GM21825 (cell line): ENCODE measurements around the gene HDAC7.
"Not testable (repeated sequence)": the region's sequence is repeated elsewhere in the genome, so short reads cannot be mapped to it uniquely, and the experiment has no call there.

Source experiments
- ATAC-seq: cut with Tn5 transposase; IDR thresholded peaks from one replicate; pipeline ENCODE4 v1.9.1; 2021; ENCODE audit warnings: mild to moderate bottlenecking, moderate library complexity; ENCODE audit not compliant: unreplicated experiment

Gene HDAC7

DNA sequence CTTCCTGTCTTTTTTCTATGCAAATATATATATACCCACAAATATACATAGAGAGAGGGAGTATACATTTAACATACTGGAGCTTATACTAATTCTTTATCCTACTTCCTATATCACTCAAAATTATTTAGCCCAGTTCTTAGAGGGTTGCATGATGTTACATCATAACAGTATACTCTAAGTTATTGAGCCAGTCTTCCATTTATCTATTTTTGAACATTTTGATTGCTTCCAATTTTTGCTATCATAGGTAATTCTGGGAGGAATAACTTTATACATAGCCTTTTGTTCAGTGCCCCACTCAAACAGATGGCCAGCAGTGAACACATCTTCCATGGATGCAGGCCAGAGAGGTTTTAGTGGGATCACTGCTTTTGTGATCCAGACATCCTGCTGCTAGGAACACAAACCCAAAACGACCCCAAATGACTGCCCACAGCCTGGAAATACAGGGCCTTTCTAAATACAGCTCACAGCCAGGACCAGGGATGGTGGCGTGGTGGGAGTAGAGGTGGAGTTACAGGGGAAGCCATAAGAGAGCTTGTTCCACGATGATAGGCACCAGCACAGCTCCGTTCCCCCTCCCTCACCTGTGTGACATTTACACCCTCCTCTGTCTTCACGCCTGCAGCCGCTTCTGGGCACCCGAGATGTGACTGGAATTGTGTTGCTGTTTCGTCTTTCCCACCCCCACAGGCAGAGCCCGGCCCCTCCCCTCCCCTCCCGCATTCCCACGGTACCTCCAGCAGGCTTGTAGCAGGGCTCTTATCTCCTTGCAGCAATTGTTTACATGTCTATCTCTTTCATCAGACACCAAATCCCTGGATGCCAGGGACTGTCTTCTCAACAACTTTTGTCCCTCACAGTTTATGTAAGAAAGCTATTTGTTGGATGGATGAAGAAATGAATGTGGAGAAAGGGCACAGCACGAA lies 30.7 kb upstream of the HDAC7 start:
- no peak for ATAC-seq

DNA sequence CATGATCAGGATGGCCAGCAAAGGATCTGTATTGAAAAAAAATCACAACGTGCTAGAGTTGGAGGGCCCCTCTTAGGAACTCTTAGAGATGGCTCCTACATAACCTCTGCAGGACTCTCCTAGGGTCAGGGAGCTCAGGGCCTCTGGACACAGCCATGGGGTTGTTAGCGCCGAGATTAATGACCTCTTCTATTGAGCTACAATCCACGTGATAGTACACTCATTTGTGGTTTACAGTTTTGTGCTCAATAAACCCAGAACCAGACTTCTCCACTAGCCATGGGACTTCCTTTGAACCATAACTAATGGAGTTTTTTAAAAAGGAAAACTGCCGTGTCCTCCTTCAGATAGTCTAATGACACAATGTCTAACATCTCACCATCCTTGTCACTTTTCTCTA lies 29.6 kb upstream of the HDAC7 start:
- no peak for ATAC-seq

DNA sequence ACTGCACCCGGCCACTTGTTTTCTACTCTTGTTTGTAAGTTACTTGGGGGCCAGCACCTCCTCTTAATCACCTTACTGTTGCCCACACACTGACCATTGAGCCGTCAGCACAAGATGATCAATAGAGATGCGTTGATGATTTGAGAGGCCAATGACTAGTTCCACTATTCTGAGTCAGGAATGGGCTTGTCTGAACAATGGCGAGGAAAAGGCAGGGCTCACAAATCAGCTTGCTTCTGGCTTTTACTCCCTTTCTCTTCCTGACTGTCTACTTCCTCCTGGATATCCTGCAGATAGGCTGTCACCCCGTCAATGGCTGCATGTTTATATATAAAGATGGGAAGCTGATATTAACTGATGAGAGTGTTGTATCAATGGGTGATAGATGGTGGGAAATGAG lies 29.1 kb upstream of the HDAC7 start:
- no peak for ATAC-seq

DNA sequence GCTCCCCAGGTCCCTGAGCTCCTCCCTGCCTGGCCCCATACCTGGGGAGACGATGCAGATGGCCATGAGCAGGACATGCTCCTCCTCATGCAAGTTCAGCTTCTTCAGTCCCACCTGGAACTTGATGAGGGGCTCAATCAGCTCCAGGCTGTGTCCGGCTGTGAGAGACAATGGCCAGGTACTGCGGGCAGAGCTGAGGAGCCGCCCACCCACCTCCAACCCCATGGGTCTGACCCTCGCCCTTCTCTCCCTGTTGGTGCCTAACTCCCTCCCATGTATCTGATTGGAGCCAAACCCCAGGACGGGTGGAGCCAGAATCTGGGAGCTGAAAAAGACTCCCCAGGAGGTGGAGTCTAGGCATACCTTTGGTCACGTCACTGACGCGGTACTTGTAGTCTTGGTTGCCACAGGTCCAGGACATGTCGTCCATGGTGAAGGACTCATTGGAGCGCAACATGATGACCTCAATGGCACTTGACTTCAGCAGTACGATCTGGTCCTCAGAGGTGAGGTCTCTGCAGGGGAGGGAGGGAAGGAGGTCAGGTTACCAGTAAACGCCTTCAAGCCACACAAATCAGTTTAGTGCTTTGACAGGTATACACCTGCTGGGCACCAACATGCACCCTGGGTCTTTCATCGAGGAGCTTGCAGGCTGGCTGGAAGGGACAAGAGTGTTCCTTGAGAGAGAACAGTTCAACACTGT lies 26.7 kb upstream of the HDAC7 start:
- ATAC-seq, result no peak

DNA sequence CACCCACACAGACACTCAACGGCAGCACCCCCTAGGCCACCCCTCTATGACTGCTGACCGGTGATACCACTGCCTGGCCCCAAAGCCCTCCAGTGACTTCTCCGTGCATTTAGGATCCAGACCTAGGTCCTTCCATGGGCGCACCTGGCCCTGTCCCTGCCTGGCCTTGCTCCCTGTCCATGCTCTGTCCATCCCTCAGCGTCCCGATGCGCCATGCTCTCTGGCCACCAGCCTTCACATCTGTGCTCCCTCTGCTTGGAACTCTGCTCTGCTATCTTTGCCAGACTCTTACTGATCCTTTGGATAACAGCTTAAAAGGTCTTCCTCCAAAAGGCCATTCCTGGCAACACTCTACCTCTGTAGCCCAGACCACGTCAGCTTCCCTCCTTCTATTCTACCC lies 25.4 kb upstream of the HDAC7 start:
- ATAC-seq, result no peak

DNA sequence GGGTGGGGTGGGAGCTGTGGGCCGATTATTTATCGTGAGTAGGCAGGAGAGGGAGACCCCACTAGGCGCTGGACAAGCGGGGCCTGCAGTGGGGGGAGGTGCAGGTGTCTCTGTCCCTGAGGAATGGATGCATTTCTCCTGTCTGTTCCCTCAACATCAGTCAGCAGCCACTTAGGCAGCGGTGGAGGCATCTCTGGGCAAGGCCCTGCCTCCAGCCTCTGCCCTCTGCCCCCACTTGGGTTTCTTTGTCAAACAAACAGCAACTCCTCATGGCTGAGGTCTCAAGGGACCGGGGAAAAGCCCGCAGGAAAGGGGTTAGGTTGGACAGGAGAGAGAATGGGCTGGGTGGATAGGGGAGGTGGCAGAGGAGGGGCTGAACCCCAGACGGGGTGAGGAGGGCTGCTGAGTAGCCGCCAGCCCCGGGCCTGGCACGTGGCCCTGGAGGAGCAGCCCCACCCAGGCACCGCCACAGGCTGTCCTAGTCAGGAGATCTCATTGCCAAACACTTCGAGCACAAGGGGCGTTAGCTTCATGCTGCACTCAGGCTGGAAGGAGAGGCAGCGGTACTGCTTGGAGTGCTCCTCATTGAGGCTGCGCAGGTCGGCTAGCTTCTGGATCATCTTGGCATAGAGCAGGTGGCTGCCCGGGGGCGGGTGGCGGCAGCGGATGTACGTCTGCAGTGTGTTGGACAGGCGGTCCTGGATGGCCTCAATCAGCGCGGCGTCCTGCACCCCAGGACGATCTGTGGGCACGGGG lies 24.7 kb upstream of the HDAC7 start:
- ATAC-seq, result no peak

DNA sequence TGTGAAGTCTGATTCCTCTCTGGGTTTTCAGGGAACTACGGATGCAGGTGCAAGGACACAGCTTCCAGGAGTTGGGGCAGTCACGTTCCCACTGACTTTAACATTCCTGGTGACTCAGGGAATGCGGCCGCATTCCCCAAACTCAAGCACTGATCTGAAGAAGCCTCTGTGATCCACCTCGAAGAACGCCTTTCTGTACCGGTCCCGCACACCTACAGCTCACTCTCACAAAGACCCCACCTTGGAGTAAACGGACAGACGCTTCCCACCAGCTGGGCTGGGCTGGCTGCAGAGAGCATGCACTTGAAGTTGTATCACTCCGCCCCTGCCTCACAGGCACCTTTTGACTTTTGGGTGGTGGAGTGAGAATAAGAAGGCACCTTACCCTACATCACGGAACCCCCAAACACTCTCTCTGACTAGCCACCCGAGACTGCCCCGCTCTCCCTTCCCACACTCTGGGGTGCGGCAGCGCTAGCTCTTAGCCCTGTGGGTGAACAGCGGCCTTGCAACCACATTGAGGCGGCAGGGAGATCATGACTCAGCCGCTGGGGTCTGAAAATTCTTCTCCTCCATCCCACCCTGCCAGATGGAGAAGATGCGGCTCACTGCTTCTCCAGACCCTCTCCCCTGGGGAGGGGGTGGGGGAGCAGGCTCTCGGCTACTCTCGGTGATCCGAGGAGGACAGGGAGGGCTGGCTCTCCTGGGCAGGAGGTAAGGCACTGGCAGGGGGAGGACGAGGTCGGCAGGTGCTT lies 23.7 kb upstream of the HDAC7 start:
- ATAC-seq, result no peak

DNA sequence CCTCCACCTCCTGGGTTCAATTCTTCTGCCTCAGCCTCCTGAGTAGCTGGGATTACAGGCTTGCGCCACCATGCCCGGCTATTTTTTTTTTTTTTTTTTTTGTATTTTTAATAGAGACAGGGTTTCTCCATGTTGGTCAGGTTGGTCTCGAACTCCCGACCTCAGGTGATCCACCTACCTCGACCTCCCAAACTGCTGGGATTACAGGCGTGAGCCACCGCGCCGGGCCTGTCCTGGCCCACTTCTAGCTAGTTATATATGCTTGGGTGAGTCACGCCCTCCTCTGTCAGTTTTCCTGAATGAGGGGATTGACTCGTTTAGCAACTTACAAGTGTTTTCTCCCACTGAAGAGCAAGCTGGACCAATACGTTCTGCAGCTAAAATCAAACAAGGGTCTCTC lies 22.8 kb upstream of the HDAC7 start:
- not testable (repeated sequence) for ATAC-seq

DNA sequence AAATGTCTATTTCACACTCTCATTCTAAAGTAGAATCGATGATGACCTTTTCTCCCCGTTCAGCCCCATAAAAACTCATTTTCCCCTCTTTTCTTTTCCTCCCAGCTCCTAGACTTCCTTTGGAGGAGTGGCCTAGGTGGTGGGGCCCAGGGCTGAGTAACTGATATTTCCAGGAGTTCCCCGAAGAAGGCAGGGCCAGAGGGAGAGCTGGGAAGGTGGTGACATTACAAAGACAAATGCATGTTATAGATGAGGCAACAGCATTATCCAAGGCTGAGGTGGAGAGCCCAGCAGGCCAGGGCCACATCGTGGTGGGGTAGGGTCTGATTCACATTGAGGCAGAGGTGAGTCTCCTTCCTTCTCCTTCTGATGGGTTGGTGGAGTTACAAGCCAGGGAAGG lies 22.2 kb upstream of the HDAC7 start:
- no peak for ATAC-seq

DNA sequence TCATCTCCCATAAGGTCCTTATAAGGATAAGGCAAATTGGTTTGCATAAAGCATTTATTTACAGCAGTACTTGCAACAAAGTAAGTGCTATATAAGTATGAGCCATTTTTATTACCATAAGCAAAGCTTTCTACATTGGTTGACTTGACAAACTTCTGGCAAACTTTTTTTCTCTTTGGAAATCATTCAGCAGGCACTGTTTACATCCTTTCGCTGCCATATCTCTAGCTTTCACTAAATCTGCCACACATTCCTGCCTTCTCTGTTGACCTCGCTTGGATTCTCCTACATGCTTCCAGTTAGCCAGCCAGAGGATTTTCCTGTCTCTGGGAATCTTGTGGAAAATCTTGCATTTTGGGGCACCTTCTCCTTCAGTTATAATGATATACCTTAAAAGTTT lies 21.8 kb upstream of the HDAC7 start:
- no peak for ATAC-seq

DNA sequence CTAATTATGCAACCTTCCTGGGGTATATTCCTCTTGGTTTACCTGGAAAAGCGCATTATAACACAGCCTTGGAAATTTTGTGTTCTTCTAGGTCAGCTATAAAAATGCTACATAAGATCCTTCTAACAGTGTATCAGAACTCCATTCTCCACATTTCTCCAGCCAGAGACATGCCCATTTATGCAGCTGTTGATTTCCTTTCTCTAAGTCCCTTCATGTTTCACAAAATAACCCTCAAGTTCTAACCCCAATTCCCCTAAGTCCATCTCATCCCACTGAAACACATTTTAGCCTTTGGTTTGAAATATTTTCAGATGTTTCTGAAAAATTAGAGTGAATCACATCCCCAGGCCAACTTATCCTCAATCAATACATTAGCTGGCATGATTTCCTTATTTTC lies 20.9 kb upstream of the HDAC7 start:
- no peak for ATAC-seq

DNA sequence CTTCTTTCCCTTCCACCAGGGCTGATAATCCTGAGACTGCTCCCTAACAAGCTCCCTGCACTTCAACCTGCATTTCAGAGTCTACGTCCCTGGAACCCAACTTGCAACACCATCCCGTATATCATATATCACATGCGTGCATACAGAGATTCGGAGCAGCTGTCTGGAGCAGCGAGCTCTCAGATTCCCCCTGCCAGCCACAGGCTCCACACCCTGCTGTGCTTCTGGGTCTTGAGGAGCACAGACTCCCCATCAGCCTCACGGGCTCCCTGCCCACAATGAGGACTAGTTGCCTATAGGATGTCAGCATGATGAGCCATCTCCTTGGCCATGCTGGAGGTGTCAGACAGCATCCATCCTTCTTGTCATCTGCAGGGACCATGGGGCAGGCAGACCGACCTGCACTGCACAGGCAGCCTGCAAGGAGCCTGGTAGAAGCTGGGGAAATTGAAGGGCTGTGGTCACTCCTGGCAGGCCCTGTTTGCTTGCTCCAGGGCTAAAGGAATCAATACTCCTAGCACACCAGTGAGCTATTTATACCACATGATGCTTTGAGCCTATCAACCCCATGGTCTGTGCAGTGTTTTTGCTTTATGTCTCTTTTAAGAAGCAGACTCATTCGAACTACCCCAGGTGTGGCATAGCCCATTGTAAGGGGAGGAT lies 19.6 kb upstream of the HDAC7 start:
- ATAC-seq, result no peak

DNA sequence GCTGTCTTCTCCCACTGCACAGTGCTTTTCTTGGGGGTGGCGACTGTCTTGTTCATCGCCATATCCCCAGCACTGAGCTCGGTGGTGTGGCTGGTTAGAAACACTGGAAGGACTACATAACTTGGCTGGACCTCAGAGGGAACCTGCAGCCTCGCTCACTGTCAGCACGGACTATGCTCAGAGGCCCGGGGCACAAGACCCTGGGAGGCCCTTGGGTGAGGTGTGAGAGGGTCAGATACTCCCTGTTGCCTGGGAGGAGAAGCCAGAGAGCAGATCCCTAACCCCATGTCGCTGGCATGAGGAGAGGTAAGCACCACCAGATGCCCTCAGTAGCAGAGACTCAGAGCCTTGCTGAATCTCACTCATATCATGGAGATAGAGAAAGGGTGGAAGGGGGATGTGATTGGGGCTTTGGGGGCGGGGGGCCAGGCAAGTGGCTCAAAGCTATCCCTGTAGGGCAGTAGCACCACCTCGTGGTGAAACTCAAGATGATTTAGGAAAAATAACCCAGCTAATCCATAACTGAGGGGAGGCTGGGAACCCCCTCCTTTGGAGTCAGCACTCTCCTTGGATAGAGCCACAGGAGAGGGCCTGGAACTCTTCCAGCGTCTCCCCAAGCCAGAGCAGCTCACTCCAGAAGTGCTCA lies 18.7 kb upstream of the HDAC7 start:
- no peak for ATAC-seq

DNA sequence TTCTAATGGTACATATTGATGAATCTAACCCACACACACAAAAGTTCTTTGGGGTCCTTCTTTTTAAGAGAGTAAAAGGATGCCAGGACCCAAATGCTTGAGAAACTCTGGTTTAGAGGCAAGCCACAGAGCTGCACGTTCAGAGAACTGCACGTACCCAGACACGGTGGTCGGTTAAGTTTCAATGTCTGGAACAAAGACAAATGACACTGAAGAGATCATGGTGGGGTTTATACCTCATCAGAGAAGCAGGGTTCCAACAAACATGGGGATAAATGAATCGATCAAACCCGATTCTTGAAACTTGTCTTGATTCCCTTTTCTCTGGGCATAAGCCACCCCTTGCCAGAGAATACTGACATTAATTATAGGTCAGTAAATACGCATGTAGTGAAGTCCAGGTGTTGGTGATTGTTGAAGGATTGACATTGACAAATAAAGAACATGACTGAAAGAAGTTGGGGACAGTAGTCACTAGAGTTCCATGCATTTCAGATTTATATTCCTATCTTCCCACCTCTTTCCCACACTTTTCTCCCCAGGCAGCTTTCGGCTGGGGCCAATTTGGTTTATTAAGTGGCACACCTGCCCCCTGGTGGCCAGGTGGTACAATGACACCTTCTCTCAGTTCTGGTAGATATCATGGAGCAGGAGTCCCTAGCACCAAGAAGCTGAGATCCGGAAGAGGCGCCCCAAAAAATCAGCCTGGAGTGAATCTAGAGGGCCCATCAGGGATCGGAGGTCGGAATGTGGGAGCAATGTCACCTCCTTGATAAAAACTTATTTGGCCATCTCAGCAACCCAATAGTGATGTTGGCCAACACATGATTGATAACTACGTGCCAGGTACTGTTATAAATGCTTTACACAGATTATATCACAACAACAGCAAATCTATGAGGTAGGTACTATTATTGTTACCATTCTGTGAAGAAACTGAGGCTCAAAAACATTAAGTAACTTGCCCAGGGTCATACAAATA lies 17.8 kb upstream of the HDAC7 start:
- no peak for ATAC-seq

DNA sequence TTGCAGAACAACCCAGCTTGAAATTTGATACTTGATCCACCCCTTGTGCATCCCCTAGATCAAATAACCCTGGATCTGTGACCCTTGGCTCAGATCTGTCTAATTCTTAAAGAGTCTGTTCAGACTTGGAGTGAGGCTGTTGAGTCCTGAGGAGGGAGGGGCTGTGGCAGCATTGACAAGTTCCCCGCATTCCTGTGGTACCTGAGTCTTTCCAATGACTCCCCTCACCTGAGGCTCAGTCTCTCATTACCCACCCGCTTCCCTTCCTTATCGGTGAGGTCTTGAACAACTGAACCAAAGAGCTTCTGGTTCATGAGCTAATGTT lies 16.1 kb upstream of the HDAC7 start:
- no peak for ATAC-seq

DNA sequence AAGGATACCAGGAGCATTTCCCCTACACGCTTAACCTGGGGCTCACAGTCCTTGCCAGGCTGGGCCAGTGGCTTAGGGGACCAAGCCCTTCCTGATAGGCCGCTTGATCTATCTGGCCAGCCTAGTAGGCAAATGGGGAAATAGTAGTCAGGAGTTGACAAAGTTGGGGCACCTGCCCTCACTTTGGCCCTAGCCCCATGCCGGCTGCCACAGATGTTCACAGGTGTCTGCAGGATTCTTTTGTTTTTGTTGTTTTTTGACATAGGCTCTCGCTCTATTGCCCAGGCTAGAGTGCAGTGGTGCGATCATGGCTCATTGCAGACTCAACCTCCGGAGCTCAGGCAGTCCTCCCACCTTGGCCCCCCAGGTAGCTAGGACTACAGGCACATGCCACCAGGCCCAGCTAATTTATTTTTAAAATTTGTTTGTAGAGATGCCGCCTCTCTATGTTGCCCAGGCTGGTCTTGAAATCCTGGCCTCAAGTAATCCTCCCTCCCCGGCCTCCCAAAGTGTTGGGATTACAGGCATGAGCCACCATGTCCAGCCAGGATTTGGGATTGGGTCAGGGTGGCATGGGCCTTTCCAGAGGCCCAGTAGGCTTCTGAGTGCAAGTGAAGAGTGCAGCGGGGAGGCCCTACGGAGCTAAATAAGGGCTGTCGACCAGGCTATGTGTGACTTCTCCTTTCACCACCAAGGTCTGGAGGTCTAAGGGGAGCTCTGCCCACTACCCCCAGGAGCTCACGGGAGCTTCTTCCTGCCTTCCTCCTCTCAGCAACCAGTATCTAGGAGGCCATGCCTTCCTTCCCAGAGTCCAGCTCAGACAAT lies 15.5 kb upstream of the HDAC7 start:
- no peak for ATAC-seq

DNA sequence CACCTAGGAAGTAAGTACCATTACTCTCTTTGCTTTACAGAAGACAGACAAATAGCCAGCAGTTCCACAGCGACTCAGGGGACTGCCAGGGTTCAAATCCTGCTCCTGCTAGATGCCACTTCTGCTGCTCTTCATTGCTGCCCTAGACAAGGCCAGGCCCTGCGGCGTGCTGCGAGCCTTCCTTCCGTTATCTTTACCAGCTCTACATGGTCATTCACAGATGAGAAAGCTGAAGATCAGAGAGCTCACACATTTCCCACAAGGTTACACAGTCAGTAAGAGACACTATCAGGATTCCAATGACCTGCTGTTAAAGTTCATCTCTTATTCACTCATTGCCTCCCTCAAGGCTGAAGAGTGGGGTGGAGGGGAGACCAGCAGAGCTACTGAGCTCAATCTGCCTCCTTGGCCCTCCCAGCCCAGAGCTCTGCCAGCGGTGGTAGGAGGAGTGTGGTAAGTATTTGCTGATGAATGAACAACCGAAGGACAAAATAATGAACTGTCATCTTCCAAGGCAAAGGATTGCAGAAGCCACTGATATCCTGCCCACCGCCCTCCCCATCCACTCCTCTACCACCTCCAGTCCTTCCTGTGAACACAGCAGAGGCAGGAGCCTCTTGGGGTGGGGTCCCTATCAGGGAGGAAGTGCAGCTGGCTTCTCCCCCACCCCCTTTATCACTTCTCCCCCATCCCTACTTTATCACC lies 14.6 kb upstream of the HDAC7 start:
- no peak for ATAC-seq
